Spleen (tissue), 7 donors: ENCODE data around the gene G6PC1.

Experiments used
- CTCF ChIP-seq, 11 experiments: fragments of 200-600 bp in 7 of 11; fragments of 450-650 bp in 4 of 11; sonication (generic) in 4 of 11; IDR thresholded peaks in 8 of 11; conservative IDR thresholded peaks in 3 of 11; 1 replicate in 7 of 11; 2 replicates in 4 of 11; pipeline versions ENCODE4 v1.4.0 to v1.8.0; 2016 to 2021; ENCODE audit warnings: antibody characterized with exemption in 11 of 11, inconsistent platforms in 4 of 11, mild to moderate bottlenecking in 1 of 11
- POLR2A ChIP-seq, 3 donors: fragments of 450-650 bp; IDR thresholded peaks; one replicate each; pipeline ENCODE4 v1.5.1; 2017; ENCODE audit warnings: antibody characterized with exemption in 3 of 3, mild to moderate bottlenecking in 1 of 3
- POLR2AphosphoS5 ChIP-seq, 3 donors: sonication (generic); formaldehyde crosslinking; IDR thresholded peaks; one replicate each; pipeline ENCODE4 v1.5.1; 2017; ENCODE audit warnings: antibody characterized with exemption in 3 of 3
- donor health status: DM: no; HTN: no; CAD: no; lungs with moderate emphysema.
- donor health status: DM: no; HTN: no; CAD: no.
- donor health status: DM: no; HTN: no; CAD: no.

- TF ChIP-seq POLR2AphosphoS5 (IDR thresholded peaks at IDR 0.05), result no peak
- TF ChIP-seq CTCF (IDR thresholded peaks at IDR 0.05 in 8 of 11, conservative IDR thresholded peaks at IDR 0.05 in 3 of 11), result no peak
- no peak for TF ChIP-seq POLR2A (IDR thresholded peaks at IDR 0.05)
Observed at GRCh38 chr17:42893359-42893758, 7.2 kb upstream of the G6PC1 start.
